BE2C (cell line): ENCODE measurements around the gene MYOG.

Source experiments
- DNase-seq: peaks from one replicate; pipeline ENCODE4 v3.0.0-alpha.2; 2020
- H3K27me3 ChIP-seq: fragments of 250-450 bp; sonication (Bioruptor Pico); 2 replicates; pipeline ENCODE4 v1.5.1; 2020; ENCODE audit warnings: mild to moderate bottlenecking
- H3K36me3 ChIP-seq: fragments of 250-450 bp; sonication (Bioruptor Pico); 2 replicates; pipeline ENCODE4 v1.5.1; 2020; ENCODE audit warnings: mild to moderate bottlenecking
- H3K4me1 ChIP-seq: fragments of 250-450 bp; sonication (Bioruptor Pico); 2 replicates; pipeline ENCODE4 v1.5.1; 2020
- H3K4me3 ChIP-seq: 2 replicates; pipeline ENCODE4 v1.5.1; 2011; ENCODE audit warnings: low read depth, low read length
- H3K9me3 ChIP-seq: fragments of 250-450 bp; sonication (Bioruptor Pico); 2 replicates; pipeline ENCODE4 v1.5.1; 2020
- CTCF ChIP-seq: IDR thresholded peaks from 2 replicates; pipeline ENCODE4 v1.5.1; 2012; ENCODE audit warnings: mild to moderate bottlenecking, low read depth, low read length

Gene MYOG

GRCh38 chr1:203040513-203041275 lies 45.1 kb downstream of the MYOG start:
- TF ChIP-seq CTCF = no peak
- Histone ChIP-seq H3K4me3 (no peak overlapping the region), H3K36me3 (no peaks in the 10 kb centered on the region), H3K4me1 (peaks cover 16% of the 10 kb centered on the region), H3K9me3 (no peaks in the 10 kb centered on the region), H3K27me3 (no peaks in the 10 kb centered on the region)
- no peak for DNase-seq

- Histone ChIP-seq H3K9me3 (no peaks in the 10 kb centered on the region), H3K4me1 (peaks cover 16% of the 10 kb centered on the region), H3K27me3 (no peaks in the 10 kb centered on the region), H3K36me3 (no peaks in the 10 kb centered on the region), H3K4me3 (no peak overlapping the region)
- peak; percentile 76 for TF ChIP-seq CTCF
- DNase-seq = peak; percentile 82
Observed at GRCh38 chr1:203039609-203040512, 46.0 kb downstream of the MYOG start.

- peak; percentile 98 for TF ChIP-seq CTCF
- H3K36me3 ChIP-seq = no peaks in the 10 kb centered on the region
- peak; percentile 85 for DNase-seq
- H3K9me3 ChIP-seq = no peaks in the 10 kb centered on the region
- H3K4me1 ChIP-seq = peaks cover 16% of the 10 kb centered on the region
- no peak overlapping the region for H3K4me3 ChIP-seq
- H3K27me3 ChIP-seq = no peaks in the 10 kb centered on the region
Observed at GRCh38 chr1:203038891-203039608, 46.8 kb downstream of the MYOG start.

GRCh38 chr1:203038217-203038741 lies 47.5 kb downstream of the MYOG start:
- DNase-seq = no peak
- Histone ChIP-seq H3K27me3 (no peaks in the 10 kb centered on the region), H3K9me3 (no peaks in the 10 kb centered on the region)

More at GRCh38 chr1:203038217-203038741, 47.5 kb downstream of the MYOG start:
- H3K36me3 ChIP-seq = no peaks in the 10 kb centered on the region
- H3K4me1 ChIP-seq = peaks cover 16% of the 10 kb centered on the region
- no peak overlapping the region for H3K4me3 ChIP-seq
- TF ChIP-seq CTCF = no peak
